ENCODE measurements around the gene DACH1. TPM values are rescaled to one million over a fixed set of nuclear protein-coding genes. Genes with fewer than 3 reads are reported as not detected.

The DACH1 gene
- total and polyA plus RNA-seq, 9 of the 15 experiments (the other 6 are each of a cell fraction or from before 2014, with no cell fraction given): 0.04 to 0.07 (median 0.04) TPM; not detected in 2

GRCh38 chr13:71629167-71629566, 237.8 kb downstream of the DACH1 start:
- intact Hi-C loops (cut with micrococcal nuclease): no loop called here

DNA sequence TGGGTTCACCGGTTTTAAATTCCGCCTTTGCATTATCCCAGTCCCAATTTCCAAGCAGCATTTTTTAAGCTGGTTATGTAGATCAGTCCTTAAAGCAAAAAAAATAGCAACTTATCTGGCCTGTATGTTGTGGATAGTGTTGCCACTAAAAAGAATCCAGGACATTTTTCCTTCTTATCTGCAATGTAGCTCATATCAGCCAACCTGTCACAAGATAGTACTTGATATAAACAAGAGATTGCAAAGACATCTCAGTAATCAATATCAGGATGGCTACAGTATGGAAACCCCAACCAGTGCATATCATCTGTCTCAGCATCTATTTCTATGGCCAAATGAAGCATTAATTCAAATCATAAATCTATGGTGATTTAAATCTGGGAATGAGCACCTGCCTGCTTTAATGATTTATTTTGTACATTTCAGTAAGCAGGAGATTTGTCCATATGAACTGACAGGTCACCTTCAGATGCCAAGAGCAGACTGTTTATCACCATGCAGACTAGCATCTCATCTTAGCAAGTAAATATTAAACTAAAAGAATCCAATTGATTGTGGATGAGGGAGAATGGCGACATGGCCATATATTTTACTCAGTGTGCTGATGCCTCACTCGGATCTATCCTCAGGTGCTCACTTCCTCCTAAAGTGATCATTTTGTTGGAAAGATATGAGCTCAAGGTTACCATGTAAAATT, 240.4 kb downstream of the DACH1 start:
- no peaks in the 10 kb centered on the region for H3K9me3 ChIP-seq (replicated peaks; ENCODE audit: control insufficient read depth, insufficient read depth, low read depth, low read length)
- ChIA-PET POLR2A (no interaction called here), CTCF (ENCODE audit: low intra/inter-chr PET ratio) (no interaction called here)
- H3K4me3 ChIP-seq: no peak overlapping the region
- WGBS (ENCODE audit: insufficient coverage, low coverage, missing lambda C conversion rate): 0% methylated on average over 4 of the region's 4 CpGs
- ATAC-seq (no peak), DNase-seq (ENCODE audit: extremely low read depth in 1 of 4, low spot score in 3 of 4) (no peak), FAIRE-seq (no peak)
- H3K36me3 ChIP-seq (ENCODE audit: control insufficient read depth, insufficient read depth, low read length): no peaks in the 10 kb centered on the region
- no TSS peak for BruUV-seq (replicated peaks)
- H4K20me1 ChIP-seq (replicated peaks; ENCODE audit: control insufficient read depth, insufficient read depth, low read length): no peaks in the 10 kb centered on the region
- no peaks in the 10 kb centered on the region for H3K27me3 ChIP-seq (ENCODE audit: control insufficient read depth in 2 of 2, insufficient read depth in 2 of 2, low read length in 2 of 2)
- no peak overlapping the region for H2AFZ ChIP-seq (ENCODE audit: low read depth, low read length)
- H3K9ac ChIP-seq (ENCODE audit: insufficient read depth in 1 of 2, low read depth in 2 of 2, low read length in 2 of 2): no peak overlapping the region
- H3K4me2 ChIP-seq (ENCODE audit: insufficient read depth, low read length): no peak overlapping the region
- H3K4me1 ChIP-seq (replicated peaks in 1 of 2; ENCODE audit: control insufficient read depth in 2 of 2, insufficient read depth in 2 of 2, low read length in 2 of 2): no peaks in the 10 kb centered on the region
- no peaks in the 10 kb centered on the region for H3K9me1 ChIP-seq (ENCODE audit: control insufficient read depth, insufficient read depth, low read length)
- H3K27ac ChIP-seq (ENCODE audit: extremely low read depth, low read depth, low read length): no peak overlapping the region
- TF ChIP-seq SMAD4 (CRISPR knock-in tag; conservative IDR thresholded peaks at IDR 0.05) (no peak), ZNF695 (CRISPR knock-in tag; IDR thresholded peaks at IDR 0.05) (no peak), SMARCA5 (IDR thresholded peaks at IDR 0.05) (no peak), KLF10 (CRISPR knock-in tag; IDR thresholded peaks at IDR 0.05) (no peak), ATF6 (CRISPR knock-in tag; IDR thresholded peaks at IDR 0.05) (no peak)
- TF ChIP-seq, protein P1, sequence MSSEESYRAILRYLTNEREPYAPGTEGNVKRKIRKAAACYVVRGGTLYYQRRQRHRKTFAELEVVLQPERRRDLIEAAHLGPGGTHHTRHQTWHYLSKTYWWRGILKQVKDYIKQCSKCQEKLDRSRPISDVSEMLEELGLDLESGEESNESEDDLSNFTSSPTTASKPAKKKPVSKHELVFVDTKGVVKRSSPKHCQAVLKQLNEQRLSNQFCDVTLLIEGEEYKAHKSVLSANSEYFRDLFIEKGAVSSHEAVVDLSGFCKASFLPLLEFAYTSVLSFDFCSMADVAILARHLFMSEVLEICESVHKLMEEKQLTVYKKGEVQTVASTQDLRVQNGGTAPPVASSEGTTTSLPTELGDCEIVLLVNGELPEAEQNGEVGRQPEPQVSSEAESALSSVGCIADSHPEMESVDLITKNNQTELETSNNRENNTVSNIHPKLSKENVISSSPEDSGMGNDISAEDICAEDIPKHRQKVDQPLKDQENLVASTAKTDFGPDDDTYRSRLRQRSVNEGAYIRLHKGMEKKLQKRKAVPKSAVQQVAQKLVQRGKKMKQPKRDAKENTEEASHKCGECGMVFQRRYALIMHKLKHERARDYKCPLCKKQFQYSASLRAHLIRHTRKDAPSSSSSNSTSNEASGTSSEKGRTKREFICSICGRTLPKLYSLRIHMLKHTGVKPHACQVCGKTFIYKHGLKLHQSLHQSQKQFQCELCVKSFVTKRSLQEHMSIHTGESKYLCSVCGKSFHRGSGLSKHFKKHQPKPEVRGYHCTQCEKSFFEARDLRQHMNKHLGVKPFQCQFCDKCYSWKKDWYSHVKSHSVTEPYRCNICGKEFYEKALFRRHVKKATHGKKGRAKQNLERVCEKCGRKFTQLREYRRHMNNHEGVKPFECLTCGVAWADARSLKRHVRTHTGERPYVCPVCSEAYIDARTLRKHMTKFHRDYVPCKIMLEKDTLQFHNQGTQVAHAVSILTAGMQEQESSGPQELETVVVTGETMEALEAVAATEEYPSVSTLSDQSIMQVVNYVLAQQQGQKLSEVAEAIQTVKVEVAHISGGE (CRISPR knock-in tag; IDR thresholded peaks at IDR 0.05): no peak
- in situ Hi-C loops (cut with MboI): no loop called here
- no peaks in the 10 kb centered on the region for H3K79me2 ChIP-seq (ENCODE audit: control insufficient read depth, insufficient read depth, low read length)
- intact Hi-C loops (cut with micrococcal nuclease): no loop called here

More at GRCh38 chr13:71629167-71629566, 237.8 kb downstream of the DACH1 start:
- no peak overlapping the region for H3K27ac ChIP-seq (ENCODE audit: extremely low read depth, low read depth, low read length)
- in situ Hi-C loops (cut with MboI): no loop called here
- H3K27me3 ChIP-seq (ENCODE audit: control insufficient read depth in 2 of 2, insufficient read depth in 2 of 2, low read length in 2 of 2): no peaks in the 10 kb centered on the region
- no peaks in the 10 kb centered on the region for H3K9me3 ChIP-seq (replicated peaks; ENCODE audit: control insufficient read depth, insufficient read depth, low read depth, low read length)
- ChIA-PET CTCF (ENCODE audit: low intra/inter-chr PET ratio) (no interaction called here), POLR2A (no interaction called here)
- H3K4me1 ChIP-seq (replicated peaks in 1 of 2; ENCODE audit: control insufficient read depth in 2 of 2, insufficient read depth in 2 of 2, low read length in 2 of 2): no peaks in the 10 kb centered on the region
- H3K36me3 ChIP-seq (ENCODE audit: control insufficient read depth, insufficient read depth, low read length): no peaks in the 10 kb centered on the region
- ATAC-seq (no peak), FAIRE-seq (no peak), DNase-seq (ENCODE audit: extremely low read depth in 1 of 4, low spot score in 3 of 4) (no peak)
- no peak overlapping the region for H3K4me3 ChIP-seq
- no peaks in the 10 kb centered on the region for H3K9me1 ChIP-seq (ENCODE audit: control insufficient read depth, insufficient read depth, low read length)
- H2AFZ ChIP-seq (ENCODE audit: low read depth, low read length): no peak overlapping the region
- no peak overlapping the region for H3K4me2 ChIP-seq (ENCODE audit: insufficient read depth, low read length)
- 0% methylated on average over 3 of the region's 3 CpGs for WGBS (ENCODE audit: insufficient coverage, low coverage, missing lambda C conversion rate)
- H4K20me1 ChIP-seq (replicated peaks; ENCODE audit: control insufficient read depth, insufficient read depth, low read length): no peaks in the 10 kb centered on the region
- no peaks in the 10 kb centered on the region for H3K79me2 ChIP-seq (ENCODE audit: control insufficient read depth, insufficient read depth, low read length)
- H3K9ac ChIP-seq (ENCODE audit: insufficient read depth in 1 of 2, low read depth in 2 of 2, low read length in 2 of 2): no peak overlapping the region
- no TSS peak for BruUV-seq (replicated peaks)
- TF ChIP-seq ZNF586 (CRISPR knock-in tag; conservative IDR thresholded peaks at IDR 0.05): no peak
- TF ChIP-seq PURB (CRISPR knock-in tag; IDR thresholded peaks at IDR 0.05; ENCODE audit: low read depth): no peak
- TF ChIP-seq HMG20B (CRISPR knock-in tag; IDR thresholded peaks at IDR 0.05): no peak
- no peak for TF ChIP-seq TARDBP (IDR thresholded peaks at IDR 0.05)
- no peak for TF ChIP-seq ZNF444 (CRISPR knock-in tag; IDR thresholded peaks at IDR 0.05)
- no peak for TF ChIP-seq ZNF316 (IDR thresholded peaks at IDR 0.05)
- no peak for TF ChIP-seq STAG1 (CRISPR knock-in tag; IDR thresholded peaks at IDR 0.05; ENCODE audit: borderline replicate concordance)
- TF ChIP-seq ZKSCAN3 (CRISPR knock-in tag; IDR thresholded peaks at IDR 0.05): no peak
- no peak for TF ChIP-seq ZNF77 (CRISPR knock-in tag; IDR thresholded peaks at IDR 0.05)
- no peak for TF ChIP-seq DNMT1 (IDR thresholded peaks at IDR 0.05)
- TF ChIP-seq PHF20 (IDR thresholded peaks at IDR 0.05; ENCODE audit: partially characterized antibody): no peak
- no peak for TF ChIP-seq HSF4 (CRISPR knock-in tag; IDR thresholded peaks at IDR 0.05; ENCODE audit: borderline replicate concordance)

Data from K562 (cell line).